BE2C (cell line): ENCODE results near the gene GTF3C4.
"Not testable (repeated sequence)": the region's sequence is repeated elsewhere in the genome, so short reads cannot be mapped to it uniquely, and the experiment has no call there.

Source experiments
- DNase-seq: peaks from one replicate; pipeline ENCODE4 v3.0.0-alpha.2; 2020
- H3K27me3 ChIP-seq: fragments of 250-450 bp; sonication (Bioruptor Pico); 2 replicates; pipeline ENCODE4 v1.5.1; 2020; ENCODE audit warnings: mild to moderate bottlenecking
- H3K36me3 ChIP-seq: fragments of 250-450 bp; sonication (Bioruptor Pico); 2 replicates; pipeline ENCODE4 v1.5.1; 2020; ENCODE audit warnings: mild to moderate bottlenecking
- H3K4me1 ChIP-seq: fragments of 250-450 bp; sonication (Bioruptor Pico); 2 replicates; pipeline ENCODE4 v1.5.1; 2020
- H3K4me3 ChIP-seq: 2 replicates; pipeline ENCODE4 v1.5.1; 2011; ENCODE audit warnings: low read depth, low read length
- H3K9me3 ChIP-seq: fragments of 250-450 bp; sonication (Bioruptor Pico); 2 replicates; pipeline ENCODE4 v1.5.1; 2020
- CTCF ChIP-seq: IDR thresholded peaks from 2 replicates; pipeline ENCODE4 v1.5.1; 2012; ENCODE audit warnings: mild to moderate bottlenecking, low read depth, low read length

Gene GTF3C4

GRCh38 chr9:132703336-132703735, 33.1 kb downstream of the GTF3C4 start:
- no peaks in the 10 kb centered on the region for H3K36me3 ChIP-seq
- no peak for TF ChIP-seq CTCF
- no peak overlapping the region for H3K4me3 ChIP-seq
- no peaks in the 10 kb centered on the region for H3K4me1 ChIP-seq
- H3K27me3 ChIP-seq, result no peaks in the 10 kb centered on the region
- no peaks in the 10 kb centered on the region for H3K9me3 ChIP-seq
- DNase-seq, result no peak

- Histone ChIP-seq H3K4me1 (no peaks in the 10 kb centered on the region), H3K9me3 (no peaks in the 10 kb centered on the region), H3K27me3 (no peaks in the 10 kb centered on the region), H3K36me3 (no peaks in the 10 kb centered on the region), H3K4me3 (no peak overlapping the region)
- TF ChIP-seq CTCF, result no peak
- no peak for DNase-seq
Observed at GRCh38 chr9:132708239-132708638, 38.0 kb downstream of the GTF3C4 start.

GRCh38 chr9:132708769-132709430, 38.6 kb downstream of the GTF3C4 start:
- TF ChIP-seq CTCF, result no peak
- Histone ChIP-seq H3K27me3 (no peaks in the 10 kb centered on the region), H3K36me3 (no peaks in the 10 kb centered on the region), H3K4me1 (no peaks in the 10 kb centered on the region), H3K4me3 (no peak overlapping the region), H3K9me3 (no peaks in the 10 kb centered on the region)
- no peak for DNase-seq

DNA sequence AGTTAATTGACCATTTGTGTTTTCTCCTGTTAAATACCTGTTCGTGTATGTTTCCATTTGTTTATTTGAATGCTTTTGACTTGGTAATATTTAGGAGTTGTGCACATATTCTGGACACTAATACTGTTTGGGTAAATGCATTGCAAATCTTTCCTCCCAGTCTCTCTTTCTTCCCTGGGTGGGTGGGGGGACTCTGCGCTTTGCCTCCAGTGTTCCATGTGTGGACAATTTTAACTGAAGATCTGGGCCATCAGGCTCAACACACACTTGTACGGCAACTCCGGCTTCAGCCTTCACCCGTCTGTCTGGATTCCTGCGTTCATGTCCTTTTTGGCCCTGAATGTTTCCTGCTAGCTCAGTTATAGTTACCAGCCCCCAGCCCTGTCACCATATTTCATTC, 40.1 kb downstream of the GTF3C4 start:
- H3K9me3 ChIP-seq, result no peaks in the 10 kb centered on the region
- no peak for TF ChIP-seq CTCF
- no peaks in the 10 kb centered on the region for H3K4me1 ChIP-seq
- no peaks in the 10 kb centered on the region for H3K27me3 ChIP-seq
- DNase-seq, result no peak
- no peak overlapping the region for H3K4me3 ChIP-seq
- H3K36me3 ChIP-seq, result no peaks in the 10 kb centered on the region

GRCh38 chr9:132711152-132711551, 40.9 kb downstream of the GTF3C4 start:
- not testable (repeated sequence) for H3K27me3 ChIP-seq, H3K4me1 ChIP-seq, H3K36me3 ChIP-seq, DNase-seq, H3K9me3 ChIP-seq, H3K4me3 ChIP-seq

DNA sequence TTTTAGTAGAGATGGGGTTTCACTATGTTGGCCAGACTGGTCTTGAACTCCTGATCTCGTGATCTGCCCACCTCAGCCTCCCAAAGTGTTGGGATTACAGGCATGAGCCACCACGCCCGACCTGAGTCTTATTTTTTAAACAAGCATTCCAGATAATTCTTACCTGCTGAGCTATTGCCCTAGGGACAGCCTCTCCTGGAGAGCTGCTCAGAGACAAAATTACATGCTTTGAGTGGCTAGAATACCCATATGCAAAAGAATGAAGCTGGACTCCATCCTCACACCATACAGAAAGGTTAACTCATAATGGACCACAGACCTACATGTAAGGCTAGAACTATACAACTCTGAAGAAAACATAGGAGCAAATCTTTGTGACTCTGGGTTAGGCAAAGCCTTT, 41.6 kb downstream of the GTF3C4 start:
- no peak for DNase-seq
- no peak for TF ChIP-seq CTCF
- Histone ChIP-seq H3K4me3 (no peak overlapping the region), H3K9me3 (no peaks in the 10 kb centered on the region), H3K27me3 (no peaks in the 10 kb centered on the region), H3K4me1 (no peaks in the 10 kb centered on the region), H3K36me3 (no peaks in the 10 kb centered on the region)

GRCh38 chr9:132712753-132713152, 42.5 kb downstream of the GTF3C4 start:
- TF ChIP-seq CTCF, result no peak
- no peak overlapping the region for H3K4me3 ChIP-seq
- no peaks in the 10 kb centered on the region for H3K27me3 ChIP-seq
- H3K4me1 ChIP-seq, result no peaks in the 10 kb centered on the region
- no peaks in the 10 kb centered on the region for H3K36me3 ChIP-seq
- no peak for DNase-seq
- no peaks in the 10 kb centered on the region for H3K9me3 ChIP-seq
